C4-2B (cell line): ENCODE data around the gene C1S.
"Not testable (repeated sequence)": the region's sequence is repeated elsewhere in the genome, so short reads cannot be mapped to it uniquely, and the experiment has no call there.

ENCODE experiments used
- H3K27ac ChIP-seq: fragments of 450-650 bp; 2 replicates; pipeline ENCODE4 v1.5.1; 2017
- ZFX ChIP-seq: fragments of 450-650 bp; IDR thresholded peaks from 2 replicates; pipeline ENCODE4 v1.6.1; 2017
- TF ChIP-seq, protein P1 (sequence below): fragments of 450-650 bp; conservative IDR thresholded peaks from 2 replicates; pipeline ENCODE4 v1.5.1; 2017; ENCODE audit warnings: mild to moderate bottlenecking

C1S gene

DNA sequence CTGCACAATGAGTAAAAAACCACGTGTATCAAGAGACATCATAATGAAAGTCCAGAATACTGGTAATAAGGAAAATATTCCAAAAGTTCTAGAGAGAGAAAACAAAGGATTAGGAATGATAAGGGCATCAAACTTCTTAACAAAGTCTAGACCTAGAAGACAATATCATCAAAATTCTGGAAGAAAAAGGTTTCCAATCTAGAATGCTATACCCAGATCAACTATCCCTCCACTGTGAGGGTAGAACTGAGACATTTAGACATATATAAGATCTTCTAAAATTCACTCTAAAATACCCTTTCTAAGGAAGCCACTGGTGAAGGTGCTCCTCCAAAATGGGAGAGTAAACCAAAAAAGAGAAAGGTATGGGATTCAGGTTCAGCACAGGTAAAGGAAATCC lies 45.6 kb downstream of the C1S start:
- TF ChIP-seq, protein P1, sequence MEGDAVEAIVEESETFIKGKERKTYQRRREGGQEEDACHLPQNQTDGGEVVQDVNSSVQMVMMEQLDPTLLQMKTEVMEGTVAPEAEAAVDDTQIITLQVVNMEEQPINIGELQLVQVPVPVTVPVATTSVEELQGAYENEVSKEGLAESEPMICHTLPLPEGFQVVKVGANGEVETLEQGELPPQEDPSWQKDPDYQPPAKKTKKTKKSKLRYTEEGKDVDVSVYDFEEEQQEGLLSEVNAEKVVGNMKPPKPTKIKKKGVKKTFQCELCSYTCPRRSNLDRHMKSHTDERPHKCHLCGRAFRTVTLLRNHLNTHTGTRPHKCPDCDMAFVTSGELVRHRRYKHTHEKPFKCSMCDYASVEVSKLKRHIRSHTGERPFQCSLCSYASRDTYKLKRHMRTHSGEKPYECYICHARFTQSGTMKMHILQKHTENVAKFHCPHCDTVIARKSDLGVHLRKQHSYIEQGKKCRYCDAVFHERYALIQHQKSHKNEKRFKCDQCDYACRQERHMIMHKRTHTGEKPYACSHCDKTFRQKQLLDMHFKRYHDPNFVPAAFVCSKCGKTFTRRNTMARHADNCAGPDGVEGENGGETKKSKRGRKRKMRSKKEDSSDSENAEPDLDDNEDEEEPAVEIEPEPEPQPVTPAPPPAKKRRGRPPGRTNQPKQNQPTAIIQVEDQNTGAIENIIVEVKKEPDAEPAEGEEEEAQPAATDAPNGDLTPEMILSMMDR: no peak
- TF ChIP-seq ZFX: no peak

DNA sequence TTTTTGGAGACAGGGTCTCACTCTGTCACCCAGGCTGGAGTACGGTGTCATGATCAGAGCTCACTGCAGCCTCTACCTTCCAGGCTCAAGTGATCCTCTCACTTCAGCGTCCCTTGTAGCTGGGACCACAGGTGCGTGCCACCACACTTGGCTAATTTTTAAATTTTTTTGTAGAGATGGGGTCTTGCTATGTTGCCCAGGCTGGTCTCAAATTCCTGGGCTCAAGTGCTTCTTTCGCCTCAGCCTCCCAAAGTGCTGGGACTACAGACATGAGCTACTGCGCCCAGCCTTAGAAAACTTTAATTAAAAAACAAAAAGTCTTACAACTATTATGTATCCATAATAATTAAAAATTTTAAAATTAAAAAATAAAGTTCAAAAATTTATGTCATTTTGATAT lies 46.7 kb downstream of the C1S start:
- not testable (repeated sequence) for H3K27ac ChIP-seq

More for the DNA sequence above, 45.6 kb downstream of the C1S start:
- no peak overlapping the region for H3K27ac ChIP-seq

DNA sequence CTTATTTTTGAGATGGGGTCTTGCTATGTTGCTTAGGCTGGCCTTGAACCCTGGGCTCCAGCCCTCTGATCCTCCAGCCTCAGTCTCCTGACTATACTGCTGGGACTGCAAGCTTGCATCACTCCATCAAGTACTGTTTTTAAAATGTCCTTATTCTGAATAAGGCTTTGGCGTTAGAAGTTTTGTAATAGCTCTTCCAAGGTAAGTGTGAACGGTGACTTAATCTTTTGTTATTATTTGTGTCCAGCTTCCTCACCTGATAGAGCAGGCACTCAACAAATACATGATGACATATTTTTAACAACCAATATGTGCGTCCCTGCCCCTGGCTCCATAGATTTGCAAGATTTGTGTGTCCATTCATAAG lies 47.1 kb downstream of the C1S start:
- H3K27ac ChIP-seq: peak overlapping the region; percentile 77

DNA sequence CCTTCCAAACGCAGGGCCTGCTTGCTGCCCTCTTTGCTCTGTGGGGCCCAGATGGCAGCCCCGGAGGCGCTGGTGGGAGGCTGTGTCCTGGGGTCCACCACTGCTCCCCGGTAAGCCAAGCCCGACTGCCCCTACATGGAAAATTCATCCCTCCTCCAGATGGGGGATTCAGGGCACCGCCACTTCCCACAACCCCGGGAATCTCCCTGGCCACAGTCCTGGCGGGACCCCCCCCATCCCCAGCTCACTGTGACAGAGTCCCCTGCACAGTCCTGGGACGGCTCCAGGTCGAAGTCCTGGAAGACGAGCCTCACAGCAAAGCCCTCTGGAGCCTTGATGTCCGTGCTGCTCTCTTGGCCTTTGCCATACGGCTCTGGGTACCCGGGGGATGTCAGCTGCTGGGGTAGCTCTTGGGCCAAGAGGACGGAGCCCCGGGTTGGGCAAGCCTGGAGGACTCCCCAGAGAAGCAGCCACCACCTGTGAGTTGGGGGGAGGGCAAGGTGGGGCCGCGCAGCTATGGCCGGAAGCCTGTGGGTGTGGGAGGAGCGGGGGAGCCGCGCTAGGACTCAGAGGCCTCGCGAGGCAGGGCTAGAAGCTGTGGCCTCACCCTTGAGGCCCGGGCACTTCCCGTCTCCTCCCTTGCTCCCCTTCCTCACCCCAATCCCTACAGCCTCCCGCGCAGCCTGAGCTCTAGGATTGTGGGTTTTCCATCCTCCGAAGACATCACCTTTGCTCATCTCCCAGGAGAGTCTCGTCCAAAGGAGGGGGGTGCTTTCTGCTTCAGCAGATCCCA lies 47.7 kb downstream of the C1S start:
- peak overlapping the region; percentile 77 for H3K27ac ChIP-seq
- no peak; the same call in 1 of the 2 replicates for TF ChIP-seq ZFX
- TF ChIP-seq, protein P1: no peak

More for the DNA sequence above, 47.1 kb downstream of the C1S start:
- TF ChIP-seq ZFX: no peak
- TF ChIP-seq, protein P1: no peak

DNA sequence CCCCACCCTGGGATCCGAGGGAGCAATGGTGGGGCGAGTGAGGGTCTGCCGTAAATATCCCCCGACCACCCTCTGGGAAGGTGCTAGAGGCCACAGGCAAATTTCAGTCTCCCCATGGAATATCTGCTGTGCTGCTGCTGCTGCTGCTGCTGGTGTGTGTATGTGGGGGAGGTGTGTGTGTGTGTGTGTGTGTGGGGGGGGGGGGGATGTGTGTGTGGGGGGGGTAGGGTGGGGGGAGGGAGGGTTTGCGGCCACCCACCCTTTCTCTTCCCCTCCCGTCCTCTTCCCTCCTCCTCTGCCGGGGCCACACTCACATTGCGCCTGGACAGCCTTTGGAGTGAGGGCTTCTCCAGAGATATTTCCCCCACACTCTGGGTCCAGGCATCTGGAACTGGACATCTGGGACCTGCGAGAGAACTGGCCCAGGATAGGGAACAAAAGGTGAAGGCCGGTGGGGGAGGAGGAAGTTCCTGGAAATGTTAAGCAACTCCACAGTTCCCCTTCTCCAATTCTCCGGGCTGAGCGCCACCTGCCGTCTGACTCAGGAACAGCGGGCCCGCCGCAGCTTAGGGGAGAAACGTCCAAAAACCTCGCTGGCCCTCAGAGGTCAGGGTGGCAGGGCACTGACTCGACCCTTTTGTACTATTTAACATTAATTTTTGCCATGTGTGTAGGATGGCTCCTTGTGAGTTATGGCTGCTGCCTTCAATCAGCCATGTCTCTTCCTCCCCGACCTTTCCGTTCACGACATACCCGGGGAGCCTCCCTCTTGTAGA lies 48.5 kb downstream of the C1S start, which contains the start of gene C1RL:
Gene C1RL, minus strand, starts transcription at position 419 of the 776 bp plus-strand sequence. Its CDS starts 34 bp downstream, at position 385.
- H3K27ac ChIP-seq: peak within 1 kb of the TSS; percentile 77
- no peak for TF ChIP-seq ZFX
- TF ChIP-seq, protein P1: peak; percentile 98

DNA sequence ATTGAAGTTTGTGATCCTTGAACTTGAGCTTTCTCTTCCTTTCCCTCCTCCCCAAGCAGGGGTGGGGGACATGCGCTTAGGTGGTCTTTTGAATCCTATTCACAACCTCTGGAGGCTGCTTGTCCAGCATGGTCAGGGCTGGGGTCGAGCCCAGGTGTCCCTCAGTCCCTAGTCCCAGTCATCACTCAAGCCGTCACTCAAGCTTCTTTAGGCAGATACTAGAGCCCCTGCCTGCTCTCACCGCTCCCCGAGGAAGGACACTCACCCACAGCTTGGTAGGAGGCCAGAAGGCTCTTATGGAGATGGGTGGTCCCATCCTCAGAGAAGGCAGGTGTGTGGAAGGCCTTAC lies 49.0 kb downstream of the C1S start:
- TF ChIP-seq, protein P1: peak; percentile 47; the same call in 1 of the 2 replicates
- no peak for TF ChIP-seq ZFX
- H3K27ac ChIP-seq: no peak overlapping the region; the same call in 1 of the 2 replicates

DNA sequence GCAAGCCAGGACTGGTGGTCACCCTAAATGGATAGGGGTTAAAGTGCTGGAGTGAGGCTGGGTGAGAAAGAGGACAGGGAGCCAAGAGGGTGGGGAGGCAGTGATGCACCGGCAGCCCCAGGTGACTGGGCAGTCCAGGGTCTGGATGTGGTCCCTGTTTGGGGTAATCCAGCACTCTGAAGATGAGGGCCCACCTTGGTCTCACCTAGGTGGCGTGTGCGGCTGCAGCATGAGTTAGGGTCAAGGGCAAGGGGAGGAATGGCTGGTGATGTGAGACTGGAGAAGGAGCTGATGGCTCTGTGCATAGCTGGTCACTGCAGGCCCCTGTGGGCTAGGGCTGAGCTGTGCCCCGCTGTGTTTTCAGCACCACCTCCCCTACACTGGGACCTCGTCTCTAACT lies 50.1 kb downstream of the C1S start:
- no peak overlapping the region for H3K27ac ChIP-seq
- TF ChIP-seq, protein P1: no peak
- no peak for TF ChIP-seq ZFX
